ENCODE results near the gene PRSS27.
A peak's percentile ranks its signal among the peaks of the same experiment; 100 is the strongest.

PRSS27 gene

GRCh38 chr16:2720064-2720457, at the start of gene PRSS27:
Gene PRSS27, minus strand, starts transcription at chr16:2720224. Its CDS starts 64 bp downstream, at chr16:2720160.
- DNase-seq (ENCODE audit: low spot score), result no peak

- DNase-seq (ENCODE audit: low spot score), result no peak
These were observed 49.6 kb upstream of the PRSS27 start for GRCh38 chr16:2769675-2770056.

GRCh38 chr16:2769100-2769529, 49.1 kb upstream of the PRSS27 start:
- DNase-seq (ENCODE audit: low spot score), result no peak

GRCh38 chr16:2768403-2769089, 48.5 kb upstream of the PRSS27 start:
- no peak for DNase-seq (ENCODE audit: low spot score)

- DNase-seq (ENCODE audit: low spot score), result no peak
These were observed 47.9 kb upstream of the PRSS27 start for GRCh38 chr16:2767891-2768290.

- DNase-seq (ENCODE audit: low spot score), result no peak
These were observed 47.2 kb upstream of the PRSS27 start for GRCh38 chr16:2767140-2767731.

GRCh38 chr16:2766430-2767139, 46.6 kb upstream of the PRSS27 start:
- no peak for DNase-seq (ENCODE audit: low spot score)

GRCh38 chr16:2765462-2766404, 45.7 kb upstream of the PRSS27 start:
- DNase-seq (ENCODE audit: low spot score), result no peak

- no peak for DNase-seq (ENCODE audit: low spot score)
These were observed 44.7 kb upstream of the PRSS27 start for GRCh38 chr16:2764718-2765117.

- DNase-seq (ENCODE audit: low spot score), result no peak
These were observed 43.1 kb upstream of the PRSS27 start for GRCh38 chr16:2763173-2763572.

GRCh38 chr16:2762711-2763110, 42.7 kb upstream of the PRSS27 start:
- no peak for DNase-seq (ENCODE audit: low spot score)

- DNase-seq (ENCODE audit: low spot score), result no peak
These were observed 42.0 kb upstream of the PRSS27 start for GRCh38 chr16:2761886-2762583.

- no peak for DNase-seq (ENCODE audit: low spot score)
These were observed 41.4 kb upstream of the PRSS27 start for GRCh38 chr16:2761472-2761871.

GRCh38 chr16:2757344-2757743, 37.3 kb upstream of the PRSS27 start:
- DNase-seq (ENCODE audit: low spot score), result no peak

- no peak for DNase-seq (ENCODE audit: low spot score)
These were observed 36.4 kb upstream of the PRSS27 start for GRCh38 chr16:2756288-2757015.

GRCh38 chr16:2755158-2755557, 35.1 kb upstream of the PRSS27 start:
- no peak for DNase-seq (ENCODE audit: low spot score)

GRCh38 chr16:2753733-2754020, 33.7 kb upstream of the PRSS27 start:
- DNase-seq (ENCODE audit: low spot score), result no peak

- DNase-seq (ENCODE audit: low spot score), result no peak
These were observed 33.1 kb upstream of the PRSS27 start for GRCh38 chr16:2752850-2753732.

GRCh38 chr16:2752035-2752849, 32.2 kb upstream of the PRSS27 start, which contains the start of gene SRRM2:
Gene SRRM2, plus strand, starts transcription at chr16:2752638. Its CDS starts 3,727 bp downstream, at chr16:2756365.
- peak; percentile 95 for DNase-seq (ENCODE audit: low spot score)
